GM06990 (cell line): Measurements from ENCODE around the gene CRYL1.

Experiments used
- DNase-seq: peaks from one replicate; pipeline ENCODE4 v3.0.0-alpha.2; 2011; ENCODE audit not compliant: insufficient read length; ENCODE audit errors: extremely low read depth
- H3K27me3 ChIP-seq: replicated peaks from 2 replicates; pipeline ENCODE4 v1.6.0; 2011; ENCODE audit warnings: low read length; ENCODE audit not compliant: control insufficient read depth, insufficient read depth
- H3K36me3 ChIP-seq: 2 replicates; pipeline ENCODE4 v1.5.1; 2011; ENCODE audit warnings: low read length; ENCODE audit not compliant: control insufficient read depth, insufficient read depth
- H3K4me3 ChIP-seq: replicated peaks from 2 replicates; pipeline ENCODE4 v1.5.1; 2011; ENCODE audit warnings: low read depth, mild to moderate bottlenecking, control low read depth, low read length
- TF ChIP-seq, protein P1 (sequence below): IDR thresholded peaks from 2 replicates; pipeline ENCODE4 v1.5.1; 2011; ENCODE audit warnings: low read length, control low read depth, mild to moderate bottlenecking, inconsistent platforms; ENCODE audit not compliant: insufficient read depth, poor library complexity, severe bottlenecking

Gene CRYL1

DNA sequence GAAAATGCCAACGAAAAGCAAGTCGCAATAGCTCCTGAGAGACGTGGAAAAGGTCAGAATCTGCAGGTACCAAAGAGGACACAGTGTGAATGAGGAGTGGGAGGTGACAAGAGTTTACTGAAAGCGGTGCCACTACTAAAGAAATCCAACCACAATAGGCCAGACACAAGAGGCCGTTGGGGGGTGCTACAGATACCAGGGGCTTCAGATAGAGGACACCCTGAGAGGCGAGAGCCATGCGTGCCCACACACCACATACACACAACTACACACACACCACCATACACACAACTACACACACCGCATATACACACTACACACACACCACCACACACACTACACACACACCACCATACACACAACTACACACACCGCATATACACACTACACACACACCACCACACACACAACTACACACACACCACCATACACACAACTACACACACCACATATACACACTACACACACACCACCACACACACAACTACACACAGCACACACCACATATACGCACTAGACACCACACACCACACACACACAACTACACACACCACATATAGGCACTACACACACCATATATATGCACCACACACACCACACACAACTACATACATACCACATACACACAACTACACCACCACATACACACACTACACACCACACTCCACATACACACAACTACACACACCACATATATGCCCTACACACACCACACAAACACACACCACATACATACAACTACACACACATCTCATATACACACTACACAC is 28.5 kb downstream of the CRYL1 start:
- Histone ChIP-seq H3K27me3 (no peaks in the 10 kb centered on the region), H3K36me3 (no peaks in the 10 kb centered on the region), H3K4me3 (no peak overlapping the region)
- no peak for DNase-seq
- TF ChIP-seq, protein P1, sequence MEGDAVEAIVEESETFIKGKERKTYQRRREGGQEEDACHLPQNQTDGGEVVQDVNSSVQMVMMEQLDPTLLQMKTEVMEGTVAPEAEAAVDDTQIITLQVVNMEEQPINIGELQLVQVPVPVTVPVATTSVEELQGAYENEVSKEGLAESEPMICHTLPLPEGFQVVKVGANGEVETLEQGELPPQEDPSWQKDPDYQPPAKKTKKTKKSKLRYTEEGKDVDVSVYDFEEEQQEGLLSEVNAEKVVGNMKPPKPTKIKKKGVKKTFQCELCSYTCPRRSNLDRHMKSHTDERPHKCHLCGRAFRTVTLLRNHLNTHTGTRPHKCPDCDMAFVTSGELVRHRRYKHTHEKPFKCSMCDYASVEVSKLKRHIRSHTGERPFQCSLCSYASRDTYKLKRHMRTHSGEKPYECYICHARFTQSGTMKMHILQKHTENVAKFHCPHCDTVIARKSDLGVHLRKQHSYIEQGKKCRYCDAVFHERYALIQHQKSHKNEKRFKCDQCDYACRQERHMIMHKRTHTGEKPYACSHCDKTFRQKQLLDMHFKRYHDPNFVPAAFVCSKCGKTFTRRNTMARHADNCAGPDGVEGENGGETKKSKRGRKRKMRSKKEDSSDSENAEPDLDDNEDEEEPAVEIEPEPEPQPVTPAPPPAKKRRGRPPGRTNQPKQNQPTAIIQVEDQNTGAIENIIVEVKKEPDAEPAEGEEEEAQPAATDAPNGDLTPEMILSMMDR = peak; percentile 4

DNA sequence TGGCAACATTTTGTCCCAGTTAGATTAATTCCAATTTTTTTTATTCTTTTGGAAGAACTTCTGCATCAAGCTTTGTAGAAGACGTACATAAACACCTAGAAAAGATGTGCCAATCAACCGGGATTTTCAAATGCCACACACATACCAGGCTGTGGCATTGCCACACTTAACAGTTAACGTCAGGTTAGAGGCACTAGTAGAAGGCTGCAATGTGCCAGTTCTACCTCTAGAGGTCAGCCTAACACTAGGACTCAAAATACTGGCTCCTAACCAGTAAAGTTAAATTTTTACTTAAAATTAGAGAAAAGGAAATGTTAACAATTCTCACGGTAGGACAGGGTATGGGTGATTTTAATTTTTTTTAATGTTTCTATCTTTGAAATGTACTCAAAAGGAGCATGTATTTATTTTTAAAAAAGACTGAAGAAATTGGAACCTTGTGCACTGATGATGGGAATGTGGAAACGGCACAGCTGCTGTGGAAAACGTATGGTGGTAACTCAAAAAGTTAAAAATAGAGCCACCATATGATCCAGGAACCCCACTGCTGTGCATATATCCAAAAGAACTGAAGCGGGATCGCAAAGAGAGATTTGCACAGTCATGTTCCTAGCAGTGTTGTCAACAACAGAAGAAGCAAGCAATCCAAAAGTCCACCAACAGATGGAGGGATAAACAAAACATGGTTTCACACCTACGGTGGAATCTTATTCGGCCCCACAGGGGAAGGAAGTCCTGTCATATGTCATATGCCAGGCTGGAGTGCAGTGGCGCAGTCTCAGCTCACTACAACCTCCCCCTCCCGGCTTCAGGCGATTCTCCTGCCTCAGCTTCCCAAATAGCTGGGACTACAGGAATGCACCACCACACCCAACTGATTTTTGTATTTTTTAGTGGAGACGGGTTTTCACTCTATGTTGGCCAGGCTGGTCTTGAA is 30.3 kb downstream of the CRYL1 start:
- TF ChIP-seq, protein P1 = peak; percentile 87
- Histone ChIP-seq H3K27me3 (no peaks in the 10 kb centered on the region), H3K36me3 (no peaks in the 10 kb centered on the region), H3K4me3 (no peak overlapping the region)
- DNase-seq = no peak

DNA sequence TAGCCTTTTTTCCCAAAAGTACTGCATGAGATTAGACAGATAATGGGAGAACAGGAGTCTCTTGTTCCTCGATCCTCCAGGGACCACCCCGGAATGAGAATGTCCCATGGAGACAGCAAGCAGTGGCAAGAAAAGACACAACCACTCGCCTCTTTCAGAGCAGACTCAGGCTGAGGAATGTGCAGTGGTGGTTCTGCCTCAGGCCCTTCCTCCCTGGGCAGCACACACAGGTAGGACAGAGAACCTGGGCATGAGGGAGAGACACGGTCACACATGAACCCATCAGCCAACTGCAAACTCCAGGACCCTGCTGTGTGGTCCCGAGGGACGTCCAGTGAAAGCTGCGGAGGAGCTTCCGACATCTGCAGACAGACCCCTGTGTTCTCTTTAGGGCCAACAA is 31.0 kb downstream of the CRYL1 start:
- H3K27me3 ChIP-seq = no peaks in the 10 kb centered on the region
- TF ChIP-seq, protein P1 = no peak
- no peak overlapping the region for H3K4me3 ChIP-seq
- no peaks in the 10 kb centered on the region for H3K36me3 ChIP-seq
- DNase-seq = no peak

DNA sequence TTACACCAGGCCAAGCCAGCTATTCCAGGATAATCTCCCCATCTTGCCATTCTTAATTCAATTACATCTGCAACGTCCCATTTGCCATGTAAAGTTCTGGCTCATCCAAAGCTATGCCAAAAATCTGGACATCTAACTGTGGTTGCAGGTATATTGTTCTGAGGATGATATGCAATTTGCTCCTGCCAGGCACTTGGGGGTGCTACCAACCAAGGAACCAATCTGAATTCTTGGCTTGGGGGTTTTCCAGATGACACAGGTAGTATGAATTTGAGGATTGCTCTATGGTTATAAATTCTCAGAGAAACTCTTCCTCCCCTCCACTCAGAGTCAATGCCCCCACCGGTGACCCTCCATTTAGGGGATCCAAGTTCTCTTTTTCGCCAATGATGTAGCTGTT is 33.0 kb downstream of the CRYL1 start:
- no peak for DNase-seq
- H3K27me3 ChIP-seq = no peaks in the 10 kb centered on the region
- no peak overlapping the region for H3K4me3 ChIP-seq
- no peaks in the 10 kb centered on the region for H3K36me3 ChIP-seq
- TF ChIP-seq, protein P1 = peak; percentile 67

DNA sequence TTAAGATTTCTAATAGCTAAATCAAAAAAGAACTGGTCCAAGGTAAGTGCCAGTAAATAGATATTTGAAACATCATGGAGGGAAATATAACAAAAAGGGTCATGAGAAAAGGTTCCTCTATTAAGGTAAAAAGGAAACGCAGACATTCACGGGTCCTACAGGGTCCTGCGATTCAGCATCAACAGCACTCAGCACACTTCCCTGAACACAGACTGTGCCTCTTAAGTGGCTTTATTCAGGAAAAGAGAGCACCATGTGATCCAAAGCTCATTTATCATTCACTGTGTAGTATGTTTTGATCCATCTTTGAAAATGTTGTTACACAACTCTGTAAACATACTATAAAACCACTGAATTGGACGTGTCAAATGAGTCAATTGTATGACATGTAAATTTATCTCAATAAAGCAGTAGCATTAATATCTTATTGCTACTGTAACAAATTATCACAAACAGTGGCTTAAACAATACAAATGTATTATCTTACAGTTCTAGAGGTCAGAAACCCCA is 33.7 kb downstream of the CRYL1 start:
- Histone ChIP-seq H3K36me3 (no peaks in the 10 kb centered on the region), H3K27me3 (no peaks in the 10 kb centered on the region), H3K4me3 (no peak overlapping the region)
- DNase-seq = no peak
- TF ChIP-seq, protein P1 = no peak
